CD14-positive monocyte (primary cell): ENCODE measurements around the gene HTR1E. TPM values are rescaled to one million over a fixed set of nuclear protein-coding genes. Genes with fewer than 3 reads are reported as not detected.

Experiments used
- DNase-seq, 3 donors: peaks; one replicate each; pipeline ENCODE4 v3.0.0-alpha.2; 2011 to 2022
- H2AFZ ChIP-seq: 2 replicates; pipeline ENCODE4 v1.6.0; 2012; ENCODE audit warnings: mild to moderate bottlenecking, low read depth, low read length, inconsistent platforms; ENCODE audit not compliant: insufficient read depth, poor library complexity, severe bottlenecking
- H3K27ac ChIP-seq, 2 donors: 1 replicate in 1 of 2; 2 replicates in 1 of 2; pipeline ENCODE4 v1.5.1; 2012 to 2013; ENCODE audit warnings: low read length in 2 of 2, control low read depth in 1 of 2, inconsistent platforms in 1 of 2, low read depth in 1 of 2, mild to moderate bottlenecking in 1 of 2
- H3K27me3 ChIP-seq, 2 donors: one replicate each; pipeline versions ENCODE4 v1.6.0 to v1.6.1; 2011 to 2013; ENCODE audit warnings: low read length in 2 of 2; ENCODE audit not compliant: control insufficient read depth in 2 of 2, insufficient read depth in 2 of 2
- H3K36me3 ChIP-seq, 2 donors: replicated peaks in 1 of 2; 1 replicate in 1 of 2; 2 replicates in 1 of 2; pipeline versions ENCODE4 v1.5.1 to v1.6.1; 2012 to 2013; ENCODE audit warnings: low read length in 2 of 2, control low read depth in 1 of 2, inconsistent platforms in 1 of 2, mild to moderate bottlenecking in 1 of 2; ENCODE audit not compliant: insufficient read depth in 2 of 2, control insufficient read depth in 1 of 2
- H3K4me1 ChIP-seq, 2 donors: 1 replicate in 1 of 2; 2 replicates in 1 of 2; pipeline versions ENCODE4 v1.5.1 to v1.6.1; 2012 to 2013; ENCODE audit warnings: low read length in 2 of 2, control low read depth in 1 of 2, inconsistent platforms in 1 of 2, mild to moderate bottlenecking in 1 of 2, moderate library complexity in 1 of 2; ENCODE audit not compliant: insufficient read depth in 2 of 2, control insufficient read depth in 1 of 2
- H3K4me2 ChIP-seq: replicated peaks from 2 replicates; pipeline ENCODE3; 2012; ENCODE audit warnings: low read length, moderate library complexity, mild to moderate bottlenecking; ENCODE audit not compliant: poor library complexity, severe bottlenecking; ENCODE audit errors: extremely low read depth
- H3K4me3 ChIP-seq, 3 experiments: fragments of 200-600 bp in 1 of 3; sonication (generic) in 1 of 3; replicated peaks in 1 of 3; 1 replicate in 2 of 3; 2 replicates in 1 of 3; pipeline ENCODE4 v1.5.1; 2011 to 2013; ENCODE audit warnings: low read length in 3 of 3, mild to moderate bottlenecking in 3 of 3, control low read depth in 2 of 3, low read depth in 2 of 3, inconsistent platforms in 1 of 3, moderate library complexity in 1 of 3
- H3K79me2 ChIP-seq: 2 replicates; pipeline ENCODE4 v1.6.0; 2012; ENCODE audit warnings: mild to moderate bottlenecking, control low read depth, inconsistent platforms, low read length, moderate library complexity; ENCODE audit not compliant: insufficient read depth
- H3K9ac ChIP-seq: 2 replicates; pipeline ENCODE4 v1.6.0; 2017; ENCODE audit warnings: low read length, mild to moderate bottlenecking; ENCODE audit not compliant: insufficient read depth, poor library complexity, severe bottlenecking
- H3K9me3 ChIP-seq, 2 donors: replicated peaks in 1 of 2; 1 replicate in 1 of 2; 2 replicates in 1 of 2; pipeline versions ENCODE4 v1.5.1 to v1.6.1; 2012 to 2013; ENCODE audit warnings: low read length in 2 of 2, control low read depth in 1 of 2; ENCODE audit not compliant: control insufficient read depth in 1 of 2, insufficient read depth in 1 of 2
- H4K20me1 ChIP-seq: 2 replicates; pipeline ENCODE4 v1.6.0; 2012; ENCODE audit warnings: mild to moderate bottlenecking, low read length, control low read depth, moderate library complexity; ENCODE audit not compliant: insufficient read depth
- H3K27ac Mint-ChIP-seq, 7 donors: one replicate each; pipeline ENCODE4 v1.8.0; 2020; ENCODE audit warnings: mild to moderate bottlenecking in 7 of 7, mixed read lengths in 7 of 7, moderate library complexity in 6 of 7, inconsistent platforms in 2 of 7
- H3K27me3 Mint-ChIP-seq, 3 donors: one replicate each; pipeline ENCODE4 v1.8.0; 2021 to 2022; ENCODE audit warnings: low read depth in 3 of 3, mild to moderate bottlenecking in 3 of 3, mixed read lengths in 3 of 3, moderate library complexity in 3 of 3, inconsistent platforms in 1 of 3
- H3K36me3 Mint-ChIP-seq, 2 donors: one replicate each; pipeline ENCODE4 v1.8.0; 2020; ENCODE audit warnings: mixed read lengths in 2 of 2, inconsistent platforms in 1 of 2, mild to moderate bottlenecking in 1 of 2
- H3K4me1 Mint-ChIP-seq: one replicate; pipeline ENCODE4 v1.8.0; 2020; ENCODE audit warnings: mild to moderate bottlenecking, mixed read lengths
- H3K4me3 Mint-ChIP-seq, 2 donors: one replicate each; pipeline ENCODE4 v1.8.0; 2020; ENCODE audit warnings: mild to moderate bottlenecking in 2 of 2, mixed read lengths in 2 of 2, moderate library complexity in 1 of 2
- H3K9me3 Mint-ChIP-seq, 7 donors: one replicate each; pipeline ENCODE4 v1.8.0; 2020 to 2022; ENCODE audit warnings: mixed read lengths in 7 of 7, mild to moderate bottlenecking in 6 of 7, moderate library complexity in 6 of 7, inconsistent platforms in 2 of 7
- CTCF ChIP-seq: fragments of 200-600 bp; IDR thresholded peaks from one replicate; pipeline ENCODE4 v1.8.0; 2022; ENCODE audit warnings: antibody characterized with exemption, mild to moderate bottlenecking
- WGBS: methylation state at CpG from one replicate; pipeline ENCODE4 v1.1.5; 2013; ENCODE audit warnings: missing lambda C conversion rate; ENCODE audit not compliant: insufficient coverage; 5-methylcytosine and 5-hydroxymethylcytosine counted together
- intact Hi-C, 2 donors: fragments of 100-400 bp; cut with micrococcal nuclease; formaldehyde crosslinking; loops; one replicate each; pipeline versions ENCODE4 v1.15.0 to v1.15.1; 2023
- polyA plus RNA-seq, 3 donors: library from polyadenylated mRNA; depleted of rRNA in 1 of 3; unstranded in 2 of 3; stranded (reverse) in 1 of 3; fragments of 300-500 nt in 2 of 3; fragments of >200 nt in 1 of 3; fragmentation: Illumina TruSeq in 2 of 3; gene quantifications; 1 replicate in 2 of 3; 2 replicates in 1 of 3; pipeline ENCODE4 v1.2.3, GENCODE V29; 2012 to 2021

HTR1E gene
- polyA plus RNA-seq, 3 donors, result not detected

GRCh38 chr6:86964029-86964579 lies 26.8 kb downstream of the HTR1E start:
- no peak for TF ChIP-seq CTCF
- H3K27ac Mint-ChIP-seq, result no peak overlapping the region
- H2AFZ ChIP-seq, result no peak overlapping the region

GRCh38 chr6:86966271-86966670 lies 28.9 kb downstream of the HTR1E start:
- Histone ChIP-seq H3K36me3 (no peaks in the 10 kb centered on the region), H3K4me3 (no peak overlapping the region), H4K20me1 (no peaks in the 10 kb centered on the region), H3K4me1 (no peaks in the 10 kb centered on the region), H3K27ac (no peak overlapping the region), H3K9me3 (no peaks in the 10 kb centered on the region), H3K27me3 (no peaks in the 10 kb centered on the region), H3K9ac (no peak overlapping the region), H3K79me2 (no peaks in the 10 kb centered on the region), H2AFZ (no peak overlapping the region), H3K4me2 (no peak overlapping the region)
- 89% methylated on average over 1 of the region's 1 CpG for WGBS
- intact Hi-C loops, result no loop called here
- Mint-ChIP-seq H3K27me3 (no peaks in the 10 kb centered on the region), H3K36me3 (no peaks in the 10 kb centered on the region), H3K27ac (no peak overlapping the region), H3K9me3 (no peaks in the 10 kb centered on the region), H3K4me1 (no peaks in the 10 kb centered on the region), H3K4me3 (no peak overlapping the region)
- TF ChIP-seq CTCF, result no peak
- no peak for DNase-seq

More at GRCh38 chr6:86964029-86964579, 26.8 kb downstream of the HTR1E start:
- no peak overlapping the region for H3K4me2 ChIP-seq
- H3K27ac ChIP-seq, result no peak overlapping the region
- no peaks in the 10 kb centered on the region for H3K27me3 Mint-ChIP-seq
- no peaks in the 10 kb centered on the region for H3K4me1 Mint-ChIP-seq
- no peaks in the 10 kb centered on the region for H3K79me2 ChIP-seq
- no peaks in the 10 kb centered on the region for H3K36me3 Mint-ChIP-seq
- no peaks in the 10 kb centered on the region for H3K9me3 ChIP-seq
- no peak overlapping the region for H3K4me3 Mint-ChIP-seq
- H3K27me3 ChIP-seq, result no peaks in the 10 kb centered on the region
- no peaks in the 10 kb centered on the region for H3K9me3 Mint-ChIP-seq
- no peak overlapping the region for H3K9ac ChIP-seq
- H3K4me1 ChIP-seq, result no peaks in the 10 kb centered on the region
- H3K4me3 ChIP-seq, result no peak overlapping the region
- no peaks in the 10 kb centered on the region for H3K36me3 ChIP-seq
- no peak for DNase-seq
- no CpG with 5 or more reads among the region's 4 CpGs for WGBS
- H4K20me1 ChIP-seq, result no peaks in the 10 kb centered on the region
- intact Hi-C loops, result no loop called here
